ENCODE data around the gene C1orf146. TPM values are rescaled to one million over a fixed set of nuclear protein-coding genes. Genes with fewer than 3 reads are reported as not detected.

Gene C1orf146
- total and polyA plus RNA-seq, 2 of the 4 experiments (the other 2 are of a cell fraction), result not detected

DNA sequence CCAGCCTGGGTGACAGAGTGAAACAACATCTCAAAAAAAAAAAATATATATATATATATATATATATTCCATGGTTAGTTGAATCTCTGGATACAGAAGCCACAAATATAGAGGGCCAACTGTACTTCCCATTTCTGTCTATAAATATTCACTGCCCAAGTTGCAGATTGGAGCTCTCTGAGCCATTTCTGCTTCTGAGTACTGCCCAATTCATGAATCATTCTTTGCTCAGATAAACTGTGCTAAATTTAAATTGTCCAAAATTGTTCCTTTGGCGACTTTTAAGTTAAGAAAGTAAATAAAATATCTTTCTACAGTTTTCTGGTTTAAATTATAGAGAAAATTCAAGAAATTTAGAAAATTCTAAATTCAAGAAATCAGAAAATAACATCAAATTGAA, 23.2 kb upstream of the C1orf146 start:
- Histone ChIP-seq H3K27ac (ENCODE audit: insufficient read depth, low read length) (no peak overlapping the region), H2BK120ac (ENCODE audit: low read depth, low read length) (no peak overlapping the region), H3K36me3 (ENCODE audit: control insufficient read depth, insufficient read depth, low read length) (no peaks in the 10 kb centered on the region), H3K14ac (replicated peaks; ENCODE audit: low read depth, low read length) (no peak overlapping the region), H3K4me2 (ENCODE audit: low read depth, low read length) (no peak overlapping the region), H4K5ac (ENCODE audit: low read depth, low read length) (no peak overlapping the region), H3K9ac (ENCODE audit: low read depth, low read length) (no peak overlapping the region), H3K4me1 (ENCODE audit: control insufficient read depth, insufficient read depth, low read length) (peaks cover 3% of the 10 kb centered on the region; the same call in 1 of the 2 replicates), H4K20me1 (ENCODE audit: insufficient read depth, low read length) (no peaks in the 10 kb centered on the region), H2AFZ (replicated peaks; ENCODE audit: low read length, poor library complexity) (no peak overlapping the region), H2BK5ac (ENCODE audit: low read depth, low read length, poor library complexity, severe bottlenecking) (no peak overlapping the region), H3K18ac (ENCODE audit: low read depth, low read length) (no peak overlapping the region), H2AK5ac (ENCODE audit: low read depth, low read length) (no peak overlapping the region), H3K9me1 (ENCODE audit: insufficient read depth, low read length) (no peaks in the 10 kb centered on the region; the same call in 1 of the 2 replicates), H3K4ac (ENCODE audit: low read depth, low read length) (no peak overlapping the region), H3K27me3 (ENCODE audit: control insufficient read depth, insufficient read depth, low read length) (no peaks in the 10 kb centered on the region), H4K91ac (ENCODE audit: insufficient read depth, low read depth, low read length) (no peak overlapping the region), H3K9me3 (ENCODE audit: control insufficient read depth, insufficient read depth, low read length) (no peaks in the 10 kb centered on the region; the same call in 1 of the 2 replicates), H4K8ac (ENCODE audit: low read depth in 2 of 2, low read length in 2 of 2) (no peak overlapping the region), H2AK9ac (replicated peaks; ENCODE audit: low read depth, low read length, poor library complexity) (no peak overlapping the region), H2BK15ac (ENCODE audit: low read depth, low read length) (no peak overlapping the region), H2BK20ac (ENCODE audit: low read depth, low read length) (no peak overlapping the region), H3K4me3 (ENCODE audit: insufficient read depth, low read depth, low read length) (no peak overlapping the region), H3K23ac (ENCODE audit: low read depth, low read length) (no peak overlapping the region), H3K79me1 (ENCODE audit: low read depth in 1 of 2, low read length in 2 of 2) (no peaks in the 10 kb centered on the region), H3K56ac (ENCODE audit: extremely low read depth, insufficient read depth, low read length) (no peak overlapping the region)
- no CpG with 5 or more reads among the region's 1 CpG for WGBS, 2 experiments (ENCODE audit: extremely low coverage in 2 of 2, insufficient read length in 1 of 2)
- ATAC-seq (ENCODE audit: low read depth) (no peak), DNase-seq (peak; percentile 40)
- dilution Hi-C loops (cut with HindIII; ENCODE audit: low sequenced_read_pairs, unreplicated experiment), result no loop called here
- intact Hi-C loops (cut with micrococcal nuclease), result no loop called here
- no peak for TF ChIP-seq FOS (IDR thresholded peaks at IDR 0.05; ENCODE audit: low read depth, low read length)
- no peak for TF ChIP-seq CHD1 (IDR thresholded peaks at IDR 0.05; ENCODE audit: low read depth, low read length)
- TF ChIP-seq, protein P1, sequence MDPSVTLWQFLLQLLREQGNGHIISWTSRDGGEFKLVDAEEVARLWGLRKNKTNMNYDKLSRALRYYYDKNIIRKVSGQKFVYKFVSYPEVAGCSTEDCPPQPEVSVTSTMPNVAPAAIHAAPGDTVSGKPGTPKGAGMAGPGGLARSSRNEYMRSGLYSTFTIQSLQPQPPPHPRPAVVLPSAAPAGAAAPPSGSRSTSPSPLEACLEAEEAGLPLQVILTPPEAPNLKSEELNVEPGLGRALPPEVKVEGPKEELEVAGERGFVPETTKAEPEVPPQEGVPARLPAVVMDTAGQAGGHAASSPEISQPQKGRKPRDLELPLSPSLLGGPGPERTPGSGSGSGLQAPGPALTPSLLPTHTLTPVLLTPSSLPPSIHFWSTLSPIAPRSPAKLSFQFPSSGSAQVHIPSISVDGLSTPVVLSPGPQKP (IDR thresholded peaks at IDR 0.05; ENCODE audit: borderline replicate concordance, low read depth, low read length), result no peak
- TF ChIP-seq MAZ (IDR thresholded peaks at IDR 0.05; ENCODE audit: borderline replicate concordance, low read depth, low read length), result no peak
- TF ChIP-seq RFX5 (IDR thresholded peaks at IDR 0.05; ENCODE audit: low read depth, low read length), result no peak
- ChIA-PET CTCF (no interaction called here), POLR2A (ENCODE audit: unreplicated experiment) (no interaction called here)
- no TSS peak for BruUV-seq (replicated peaks)
- in situ Hi-C loops (cut with MboI; ENCODE audit: low sequenced_read_pairs), result no loop called here
